ENCODE results near the gene WDR62.

GRCh38 chr19:36093146-36093662 lies 38.5 kb downstream of the WDR62 start:
- TF ChIP-seq, protein P1, sequence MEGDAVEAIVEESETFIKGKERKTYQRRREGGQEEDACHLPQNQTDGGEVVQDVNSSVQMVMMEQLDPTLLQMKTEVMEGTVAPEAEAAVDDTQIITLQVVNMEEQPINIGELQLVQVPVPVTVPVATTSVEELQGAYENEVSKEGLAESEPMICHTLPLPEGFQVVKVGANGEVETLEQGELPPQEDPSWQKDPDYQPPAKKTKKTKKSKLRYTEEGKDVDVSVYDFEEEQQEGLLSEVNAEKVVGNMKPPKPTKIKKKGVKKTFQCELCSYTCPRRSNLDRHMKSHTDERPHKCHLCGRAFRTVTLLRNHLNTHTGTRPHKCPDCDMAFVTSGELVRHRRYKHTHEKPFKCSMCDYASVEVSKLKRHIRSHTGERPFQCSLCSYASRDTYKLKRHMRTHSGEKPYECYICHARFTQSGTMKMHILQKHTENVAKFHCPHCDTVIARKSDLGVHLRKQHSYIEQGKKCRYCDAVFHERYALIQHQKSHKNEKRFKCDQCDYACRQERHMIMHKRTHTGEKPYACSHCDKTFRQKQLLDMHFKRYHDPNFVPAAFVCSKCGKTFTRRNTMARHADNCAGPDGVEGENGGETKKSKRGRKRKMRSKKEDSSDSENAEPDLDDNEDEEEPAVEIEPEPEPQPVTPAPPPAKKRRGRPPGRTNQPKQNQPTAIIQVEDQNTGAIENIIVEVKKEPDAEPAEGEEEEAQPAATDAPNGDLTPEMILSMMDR (IDR thresholded peaks at IDR 0.05): no peak
- TF ChIP-seq POLR2A (IDR thresholded peaks at IDR 0.05): no peak
